T-helper 17 cell (primary cell): Measurements from ENCODE around the gene ZBTB7B. TPM values are rescaled to one million over a fixed set of nuclear protein-coding genes. Genes with fewer than 3 reads are reported as not detected.
"Not testable (repeated sequence)": the region's sequence is repeated elsewhere in the genome, so short reads cannot be mapped to it uniquely, and the experiment has no call there.

Experiments used
- ATAC-seq: fragments of 150-1000 bp; cut with Tn5 transposase; 2 replicates; pipeline ENCODE4 v1.10.0; 2021; ENCODE audit warnings: mild to moderate bottlenecking, moderate library complexity
- DNase-seq, 3 donors: peaks; one replicate each; pipeline versions ENCODE4 v3.0.0 to v3.0.0-alpha.2; 2020 to 2021
- H3K9me3 ChIP-seq: one replicate; pipeline ENCODE4 v1.7.0; 2013; ENCODE audit warnings: low read length, mild to moderate bottlenecking; ENCODE audit not compliant: control insufficient read depth, poor library complexity, severe bottlenecking
- H3K27ac Mint-ChIP-seq: one replicate; pipeline ENCODE4 v1.8.0; 2022; ENCODE audit warnings: mild to moderate bottlenecking, moderate library complexity, mixed read lengths
- H3K27me3 Mint-ChIP-seq: one replicate; pipeline ENCODE4 v1.8.0; 2022; ENCODE audit warnings: mixed read lengths
- H3K36me3 Mint-ChIP-seq: one replicate; pipeline ENCODE4 v1.8.0; 2022; ENCODE audit warnings: low read depth, mixed read lengths
- H3K4me1 Mint-ChIP-seq: one replicate; pipeline ENCODE4 v1.8.0; 2022; ENCODE audit warnings: mild to moderate bottlenecking, mixed read lengths
- H3K4me3 Mint-ChIP-seq: one replicate; pipeline ENCODE4 v1.8.0; 2022; ENCODE audit warnings: mild to moderate bottlenecking, moderate library complexity, mixed read lengths
- total RNA-seq, 4 donors: library from RNA in 2 of 4; stranded (reverse) in 2 of 4; gene quantifications; one replicate each; pipeline ENCODE4 v1.2.3 and lab custom pipeline; 2022 to 2026

The ZBTB7B gene
- total RNA-seq, 2 donors from 2014 or later, result 63.8 to 73.6 TPM

DNA sequence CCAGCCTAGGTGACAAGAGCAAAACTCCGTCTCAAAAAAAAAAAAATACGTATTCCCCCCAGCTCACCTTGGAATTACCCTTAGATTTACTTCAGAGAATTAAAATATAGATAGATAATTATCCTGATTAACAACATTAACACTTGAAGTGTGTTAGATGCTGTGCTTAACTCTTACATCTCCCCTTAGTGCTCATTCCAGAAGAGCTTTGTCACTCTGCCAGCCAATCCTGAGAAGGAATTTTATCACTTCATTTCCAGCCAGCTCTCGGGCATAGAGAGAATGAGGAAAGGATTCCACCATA is 30.4 kb upstream of the ZBTB7B start:
- H3K9me3 ChIP-seq, result no peaks in the 10 kb centered on the region
- Mint-ChIP-seq H3K4me3 (no peak overlapping the region), H3K4me1 (peaks cover 26% of the 10 kb centered on the region), H3K36me3 (peaks cover 9% of the 10 kb centered on the region), H3K27ac (no peak overlapping the region), H3K27me3 (no peaks in the 10 kb centered on the region)
- DNase-seq (no peak), ATAC-seq (no peak)

DNA sequence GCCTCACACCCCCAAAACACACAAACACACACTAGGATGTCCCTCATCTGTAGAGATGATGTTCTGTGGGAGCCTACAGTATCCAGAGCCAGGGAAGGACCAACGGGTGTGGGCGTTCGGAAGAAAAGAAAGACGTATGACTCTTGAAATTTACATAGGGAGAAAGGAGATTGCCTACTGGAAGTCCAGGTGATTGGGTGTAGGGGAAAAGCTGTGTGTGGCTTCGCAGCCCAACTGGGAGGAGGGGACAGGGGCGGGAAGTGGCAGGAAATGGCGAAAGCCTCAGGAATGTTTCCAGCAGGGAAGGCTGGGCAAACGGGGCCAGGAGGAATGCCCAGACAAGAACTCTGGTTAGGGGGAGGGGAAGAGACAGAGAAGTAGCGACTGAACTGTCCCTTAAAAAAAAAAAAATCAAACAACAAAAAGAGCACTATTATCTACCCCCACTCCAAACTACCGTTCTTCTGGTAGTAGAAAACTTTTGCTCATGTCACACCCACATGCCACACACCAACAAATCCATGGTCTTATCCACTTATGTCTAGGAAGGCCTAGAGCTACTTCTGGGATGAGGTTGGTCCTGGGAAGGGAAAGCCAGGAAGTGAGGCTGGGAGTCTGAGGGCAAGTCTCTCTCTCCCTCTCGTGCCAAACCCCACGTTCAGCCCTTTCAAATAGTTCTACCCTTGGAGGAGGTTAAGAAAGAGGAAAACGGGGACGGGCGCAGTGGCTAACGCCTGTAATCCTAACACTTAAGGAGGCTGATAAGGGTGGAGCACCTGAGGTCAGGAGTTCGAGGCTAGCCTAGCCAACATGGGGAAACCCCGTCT is 29.9 kb upstream of the ZBTB7B start:
- H3K4me3 Mint-ChIP-seq, result no peak overlapping the region
- no peak for DNase-seq
- ATAC-seq, result no peak
- H3K27ac Mint-ChIP-seq, result no peak overlapping the region
- peaks cover 9% of the 10 kb centered on the region for H3K36me3 Mint-ChIP-seq
- no peaks in the 10 kb centered on the region for H3K27me3 Mint-ChIP-seq
- peaks cover 27% of the 10 kb centered on the region for H3K4me1 Mint-ChIP-seq
- no peaks in the 10 kb centered on the region for H3K9me3 ChIP-seq

DNA sequence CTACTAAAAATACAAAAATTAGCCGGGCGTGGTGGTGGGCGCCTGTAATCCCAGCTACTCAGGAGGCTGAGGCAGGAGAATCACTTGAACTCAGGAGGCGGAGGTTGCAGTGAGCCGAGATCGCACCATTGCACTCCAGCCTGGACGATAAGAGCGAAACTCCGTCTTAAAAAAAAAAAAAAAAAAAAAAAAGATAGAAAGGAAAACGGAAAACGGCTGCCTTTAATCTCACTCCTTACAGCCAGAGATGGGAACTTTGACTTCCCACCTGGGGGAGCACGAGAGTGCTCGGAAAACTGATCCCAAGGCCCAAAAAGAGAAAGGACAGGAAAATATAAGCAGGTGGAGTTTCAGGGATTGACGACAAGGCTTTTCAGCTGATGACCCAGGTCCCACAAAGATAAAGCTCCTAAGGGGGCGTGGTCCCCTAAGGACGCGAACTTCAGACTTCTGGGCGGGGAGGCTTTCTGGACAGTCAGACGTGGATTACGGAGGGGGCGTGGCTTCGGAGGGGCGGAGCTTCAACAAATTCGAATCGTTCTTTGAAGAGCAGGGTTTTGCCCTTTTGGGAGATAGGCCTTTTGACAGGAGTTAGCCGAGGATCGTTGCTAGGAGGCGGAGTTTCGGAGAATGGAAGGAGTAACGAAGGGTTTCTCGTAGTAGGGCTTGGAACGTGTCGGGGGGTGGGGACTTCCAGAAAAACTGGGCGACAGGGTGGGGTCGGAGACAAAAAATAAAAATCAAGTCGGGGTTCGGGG is 29.1 kb upstream of the ZBTB7B start:
- ATAC-seq (peak; percentile 18), DNase-seq (peak; percentile 80 to 85 (median 82))
- Mint-ChIP-seq H3K27ac (no peak overlapping the region), H3K27me3 (no peaks in the 10 kb centered on the region), H3K4me3 (no peak overlapping the region), H3K36me3 (peaks cover 6% of the 10 kb centered on the region), H3K4me1 (peaks cover 29% of the 10 kb centered on the region)
- no peaks in the 10 kb centered on the region for H3K9me3 ChIP-seq

DNA sequence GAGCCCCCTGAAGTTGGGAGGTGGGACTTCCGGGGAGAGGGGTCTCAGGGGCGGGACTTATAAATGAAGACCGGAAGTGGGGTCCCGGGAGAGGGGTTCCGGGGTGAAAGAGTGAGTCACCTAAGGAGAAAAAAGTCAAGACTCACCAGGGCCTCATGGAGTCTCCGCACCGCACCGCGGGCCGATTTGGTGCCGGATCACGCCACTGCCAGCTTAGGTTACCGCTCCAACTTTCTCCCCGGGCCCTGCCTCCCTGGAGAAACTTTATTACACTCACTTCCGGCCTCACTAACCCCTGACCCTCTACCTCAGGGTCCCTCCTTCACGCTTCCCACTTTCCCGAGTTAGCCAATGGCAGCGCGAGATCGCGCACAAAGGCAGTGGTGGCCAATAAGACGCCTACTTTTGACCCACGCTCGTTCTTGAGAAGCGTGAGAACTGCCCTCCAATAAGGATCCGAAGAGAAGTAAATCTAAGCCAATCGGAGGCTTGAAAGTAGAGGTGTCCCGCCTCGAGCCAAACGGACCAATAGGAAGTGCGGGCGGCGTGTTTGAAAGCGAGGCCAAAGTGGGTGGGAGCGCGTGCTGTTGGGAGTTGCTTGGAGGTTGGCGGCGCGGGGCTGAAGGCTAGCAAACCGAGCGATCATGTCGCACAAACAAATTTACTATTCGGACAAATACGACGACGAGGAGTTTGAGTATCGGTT is 28.3 kb upstream of the ZBTB7B start, which contains the start of gene CKS1B:
CKS1B (plus strand) TSS at position 580 of the 706 bp plus-strand sequence; CDS start at position 645, 65 bp downstream.
- H3K9me3 ChIP-seq, result no peaks in the 10 kb centered on the region
- peak; percentile 86 to 94 (median 91) for DNase-seq
- no peak within 1 kb of the TSS for H3K27ac Mint-ChIP-seq
- H3K4me1 Mint-ChIP-seq, result peaks cover 29% of the 10 kb centered on the region
- H3K4me3 Mint-ChIP-seq, result no peak within 1 kb of the TSS
- no peaks in the 10 kb centered on the region for H3K27me3 Mint-ChIP-seq
- peaks cover 3% of the 10 kb centered on the region for H3K36me3 Mint-ChIP-seq
- peak; percentile 86 for ATAC-seq

DNA sequence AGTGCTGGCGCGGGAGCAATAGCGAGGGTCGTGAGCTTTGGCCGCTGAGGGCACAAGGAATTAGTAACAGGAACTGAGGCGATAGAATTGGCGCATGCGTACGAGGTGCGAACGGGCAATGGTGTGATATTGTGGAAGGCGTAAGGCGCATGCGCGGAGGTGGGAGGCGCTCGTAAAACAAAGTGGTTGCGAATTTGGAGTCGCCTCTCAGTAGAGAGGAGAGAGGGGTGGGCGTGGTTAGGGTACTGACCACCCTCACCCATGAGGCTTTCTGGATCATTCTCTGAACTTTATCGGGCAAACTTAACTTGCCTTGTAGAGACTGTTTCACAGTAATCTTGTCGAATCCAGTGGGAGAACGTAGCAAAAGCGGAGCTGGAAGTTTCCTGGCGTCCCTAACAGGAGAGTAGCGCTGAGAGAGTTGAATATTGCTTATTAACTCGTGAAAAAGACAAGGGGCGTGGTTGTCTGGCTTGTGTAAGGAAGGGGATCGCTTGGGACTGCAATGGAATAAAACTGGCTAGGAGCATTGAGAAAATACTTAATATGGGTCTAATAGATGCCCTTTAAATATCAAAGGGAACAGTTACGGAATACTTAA is 27.7 kb upstream of the ZBTB7B start:
- H3K27ac Mint-ChIP-seq, result no peak overlapping the region
- no peaks in the 10 kb centered on the region for H3K9me3 ChIP-seq
- H3K4me1 Mint-ChIP-seq, result peaks cover 25% of the 10 kb centered on the region
- no peak overlapping the region for H3K4me3 Mint-ChIP-seq
- ATAC-seq (peak; percentile 51), DNase-seq (peak; percentile 86 to 90 (median 88))
- H3K36me3 Mint-ChIP-seq, result no peaks in the 10 kb centered on the region
- no peaks in the 10 kb centered on the region for H3K27me3 Mint-ChIP-seq

DNA sequence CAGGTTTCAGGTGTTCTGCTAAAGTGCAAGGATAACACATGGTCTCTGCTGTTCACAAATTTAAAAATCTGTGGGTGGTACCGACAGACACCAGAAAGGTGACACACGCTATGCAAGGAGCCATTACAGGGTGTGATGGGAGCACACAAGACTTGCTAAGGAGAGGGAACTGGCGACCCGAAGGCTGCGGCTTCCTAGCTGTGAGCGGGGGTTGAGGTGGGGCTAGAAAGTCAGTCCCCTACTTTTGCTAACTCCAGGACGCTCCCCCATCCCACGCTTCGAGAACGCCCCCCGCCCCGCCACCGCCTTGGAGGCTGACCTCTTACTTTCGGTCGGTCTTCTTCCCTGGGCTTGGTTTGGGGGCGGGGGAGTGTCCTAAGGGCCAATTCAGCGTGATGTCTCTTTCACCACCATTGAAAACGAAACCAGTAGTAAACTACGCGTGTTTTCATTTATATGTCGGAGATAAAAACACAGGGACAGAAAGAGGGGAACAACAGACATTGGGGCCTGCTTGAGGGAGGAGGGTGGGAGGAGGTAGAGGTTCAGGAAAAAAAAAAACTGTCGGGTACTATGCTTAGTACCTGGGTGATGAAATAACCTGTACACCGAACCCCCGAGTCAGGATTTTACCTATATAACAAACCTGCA is 27.1 kb upstream of the ZBTB7B start:
- peak in 1 of 3 donors; percentile 37 for DNase-seq
- no peaks in the 10 kb centered on the region for H3K27me3 Mint-ChIP-seq
- no peak for ATAC-seq
- no peak overlapping the region for H3K27ac Mint-ChIP-seq
- H3K4me1 Mint-ChIP-seq, result peaks cover 25% of the 10 kb centered on the region
- H3K9me3 ChIP-seq, result no peaks in the 10 kb centered on the region
- H3K4me3 Mint-ChIP-seq, result no peak overlapping the region
- H3K36me3 Mint-ChIP-seq, result no peaks in the 10 kb centered on the region

DNA sequence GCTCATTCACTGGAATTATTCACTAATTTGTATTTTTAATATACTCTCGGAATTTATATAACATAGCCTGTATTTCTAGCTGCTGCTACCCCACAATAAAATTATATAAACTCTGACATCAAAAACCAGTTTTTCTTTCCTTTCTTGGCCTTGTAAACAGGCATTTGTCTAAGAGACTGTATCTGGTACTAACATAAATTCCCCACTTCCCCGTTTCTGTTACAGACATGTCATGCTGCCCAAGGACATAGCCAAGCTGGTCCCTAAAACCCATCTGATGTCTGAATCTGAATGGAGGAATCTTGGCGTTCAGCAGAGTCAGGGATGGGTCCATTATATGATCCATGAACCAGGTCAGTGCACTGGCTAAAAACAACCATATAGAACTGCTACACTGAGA is 24.8 kb upstream of the ZBTB7B start:
- not testable (repeated sequence) for H3K9me3 ChIP-seq, H3K27me3 Mint-ChIP-seq, H3K4me3 Mint-ChIP-seq, H3K4me1 Mint-ChIP-seq, DNase-seq, ATAC-seq, H3K27ac Mint-ChIP-seq, H3K36me3 Mint-ChIP-seq

DNA sequence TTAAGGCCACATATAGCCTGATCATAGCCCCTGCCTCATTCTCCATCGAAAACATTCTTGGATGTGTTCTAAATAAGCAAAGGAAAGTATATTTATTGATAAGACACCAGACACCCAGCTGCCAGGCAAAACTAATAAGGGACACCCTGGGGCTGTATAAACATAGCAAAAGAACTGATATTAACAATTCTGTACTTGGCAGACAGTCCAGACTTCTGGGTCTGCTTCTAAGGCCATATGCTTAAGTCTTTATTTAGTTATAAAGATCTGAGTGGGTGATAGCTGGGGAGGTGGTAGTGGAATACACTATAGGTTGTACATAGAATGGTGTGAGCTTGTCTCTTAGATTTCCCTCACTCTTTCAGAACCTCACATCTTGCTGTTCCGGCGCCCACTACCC is 24.2 kb upstream of the ZBTB7B start:
- DNase-seq, result no peak
- Mint-ChIP-seq H3K27ac (no peak overlapping the region), H3K36me3 (no peaks in the 10 kb centered on the region), H3K4me1 (peaks cover 5% of the 10 kb centered on the region), H3K4me3 (no peak overlapping the region), H3K27me3 (no peaks in the 10 kb centered on the region)
- ATAC-seq, result no peak
- H3K9me3 ChIP-seq, result no peaks in the 10 kb centered on the region

DNA sequence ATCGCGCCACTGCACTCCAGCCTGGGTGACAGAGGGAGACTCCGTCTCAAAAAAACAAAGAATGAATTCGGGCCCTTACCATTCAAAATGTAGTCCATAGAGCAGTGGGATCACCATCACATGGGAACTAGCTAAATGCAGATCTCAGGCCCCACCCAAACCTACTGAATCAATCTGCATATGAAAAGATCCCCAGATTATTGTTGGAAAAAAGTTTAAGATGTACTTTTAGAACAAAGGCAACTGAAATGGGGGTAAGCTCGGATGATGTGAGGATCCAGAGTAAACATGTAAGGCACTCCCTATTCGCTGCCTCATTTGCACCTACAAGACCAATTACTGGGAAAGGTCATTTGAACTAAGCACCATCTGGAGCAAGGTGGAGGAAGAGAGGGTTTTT is 20.3 kb upstream of the ZBTB7B start:
- no peak for DNase-seq
- ATAC-seq, result no peak
- no peaks in the 10 kb centered on the region for H3K27me3 Mint-ChIP-seq
- no peaks in the 10 kb centered on the region for H3K9me3 ChIP-seq
- H3K36me3 Mint-ChIP-seq, result no peaks in the 10 kb centered on the region
- no peak overlapping the region for H3K27ac Mint-ChIP-seq
- H3K4me1 Mint-ChIP-seq, result peaks cover 14% of the 10 kb centered on the region
- H3K4me3 Mint-ChIP-seq, result no peak overlapping the region

DNA sequence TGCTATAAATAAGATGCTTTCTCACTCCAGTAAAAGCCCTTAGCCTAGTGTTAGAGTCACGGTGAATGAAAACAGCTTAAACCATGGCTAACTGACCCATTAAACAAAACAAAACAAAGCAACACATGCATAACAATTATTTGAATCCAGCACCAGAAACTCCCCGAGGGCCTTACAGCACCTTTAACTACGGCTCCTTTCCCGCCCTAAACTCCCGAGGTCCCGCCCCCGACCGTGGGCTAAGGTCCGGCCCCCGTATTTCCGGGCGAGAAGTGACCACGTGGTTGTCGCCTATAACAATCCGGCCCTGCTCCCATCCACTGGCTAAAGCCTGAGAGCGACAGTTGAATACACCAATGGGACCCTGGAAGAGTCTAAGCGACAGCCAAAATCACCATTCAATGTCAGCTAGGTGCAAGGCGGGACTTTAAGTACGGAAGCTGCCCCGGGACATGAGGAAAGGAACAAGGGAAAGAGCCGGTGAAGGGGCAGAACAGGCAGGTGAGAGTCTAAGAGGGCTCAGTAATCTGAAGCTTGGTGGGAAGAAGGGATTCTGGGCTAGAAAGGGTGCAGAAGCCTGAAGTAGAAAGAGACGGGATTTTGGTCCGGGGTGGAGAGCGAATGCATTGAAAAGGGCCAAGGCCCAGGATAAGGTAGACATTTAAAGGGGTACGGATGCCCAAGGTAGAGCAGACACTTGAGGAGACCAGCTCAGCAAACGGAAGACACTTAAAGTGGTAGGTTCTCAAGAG is 19.5 kb upstream of the ZBTB7B start, which contains the start of gene FLAD1:
FLAD1 (plus strand) TSS at position 448 of the 752 bp plus-strand sequence. CDS start 351 bp downstream, outside the sequence.
- no peaks in the 10 kb centered on the region for H3K27me3 Mint-ChIP-seq
- peaks cover 9% of the 10 kb centered on the region for H3K4me1 Mint-ChIP-seq
- H3K9me3 ChIP-seq, result no peaks in the 10 kb centered on the region
- ATAC-seq (peak; percentile 99), DNase-seq (peak; percentile 85 to 92 (median 85))
- H3K36me3 Mint-ChIP-seq, result no peaks in the 10 kb centered on the region
- H3K27ac Mint-ChIP-seq, result no peak within 1 kb of the TSS
- no peak within 1 kb of the TSS for H3K4me3 Mint-ChIP-seq

DNA sequence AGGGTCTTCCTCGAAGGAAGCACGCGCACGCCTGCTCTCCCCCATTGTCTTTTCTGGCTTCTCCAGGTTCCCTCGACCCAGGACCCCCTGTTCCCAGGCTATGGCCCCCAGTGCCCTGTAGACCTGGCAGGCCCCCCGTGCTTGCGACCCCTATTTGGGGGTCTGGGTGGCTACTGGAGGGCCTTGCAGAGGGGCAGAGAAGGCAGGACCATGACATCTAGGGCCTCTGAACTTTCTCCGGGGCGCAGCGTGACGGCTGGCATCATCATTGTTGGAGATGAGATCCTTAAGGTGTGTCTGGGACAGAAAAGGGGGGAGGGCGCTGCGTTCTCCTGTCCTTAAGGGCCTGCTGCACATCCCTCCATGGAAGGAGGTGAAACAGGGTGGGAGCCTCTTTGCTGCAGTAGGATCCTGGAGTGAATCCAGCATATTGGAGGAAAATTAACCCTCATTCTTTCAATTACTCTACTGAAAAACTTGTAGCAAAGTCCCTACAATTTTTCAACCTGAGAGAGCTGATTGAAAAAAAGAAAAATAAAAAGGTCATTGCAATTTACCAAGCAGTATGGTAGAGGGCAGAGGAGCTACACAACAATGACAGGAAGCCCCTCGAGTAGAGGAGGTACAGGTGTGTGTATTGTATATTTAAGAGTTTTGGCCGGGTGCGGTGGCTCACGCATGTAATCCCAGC is 18.7 kb upstream of the ZBTB7B start:
- Mint-ChIP-seq H3K4me1 (peaks cover 14% of the 10 kb centered on the region), H3K27me3 (no peaks in the 10 kb centered on the region), H3K4me3 (no peak overlapping the region), H3K27ac (no peak overlapping the region), H3K36me3 (no peaks in the 10 kb centered on the region)
- ATAC-seq, result no peak
- no peak for DNase-seq
- H3K9me3 ChIP-seq, result no peaks in the 10 kb centered on the region
